WTC11 (cell line): ENCODE results near the gene TNS3. TPM values are rescaled to one million over a fixed set of nuclear protein-coding genes. Genes with fewer than 3 reads are reported as not detected.

Experiments used
- ATAC-seq: fragments of 200-7000 bp; cut with Tn5 transposase; 2 replicates; pipeline ENCODE4 v1.10.0; 2021; ENCODE audit warnings: mild to moderate bottlenecking, moderate library complexity
- CTCF ChIA-PET: fragments of 300-600 bp; sonication (Branson Sonifier 250); formaldehyde crosslinking; loops from one replicate; lab custom pipeline; 2021; ENCODE audit warnings: antibody characterized with exemption; lab: Charles Lee
- POLR2A ChIA-PET: fragments of 350-600 bp; sonication (Branson Sonifier 250); formaldehyde crosslinking; loops from one replicate; lab custom pipeline; 2021; ENCODE audit warnings: antibody characterized with exemption; lab: Charles Lee
- DNase-seq: peaks from one replicate; pipeline ENCODE4 v3.0.0; 2021; ENCODE audit warnings: low spot score
- H3K27ac Mint-ChIP-seq: 2 replicates; pipeline ENCODE4 v1.8.0; 2021; ENCODE audit warnings: mixed read lengths
- H3K27me3 Mint-ChIP-seq: 2 replicates; pipeline ENCODE4 v1.8.0; 2021; ENCODE audit warnings: low read depth, mild to moderate bottlenecking, moderate library complexity, mixed read lengths
- H3K36me3 Mint-ChIP-seq: 2 replicates; pipeline ENCODE4 v1.8.0; 2021; ENCODE audit warnings: mixed read lengths
- H3K4me1 Mint-ChIP-seq: 2 replicates; pipeline ENCODE4 v1.8.0; 2022; ENCODE audit warnings: mixed read lengths
- H3K4me3 Mint-ChIP-seq: 2 replicates; pipeline ENCODE4 v1.8.0; 2021; ENCODE audit warnings: mild to moderate bottlenecking, moderate library complexity, mixed read lengths
- H3K9me3 Mint-ChIP-seq: 2 replicates; pipeline ENCODE4 v1.8.0; 2021; ENCODE audit warnings: mixed read lengths
- AR ChIP-seq: fragments of 250-450 bp; sonication (Bioruptor Pico); IDR thresholded peaks from 2 replicates; pipeline ENCODE4 v1.9.0; 2021; ENCODE audit warnings: mild to moderate bottlenecking
- CREM ChIP-seq: sonication (generic); formaldehyde crosslinking; IDR thresholded peaks from 2 replicates; pipeline ENCODE4 v1.8.1; 2022; ENCODE audit warnings: mild to moderate bottlenecking, missing genetic modification reagents, moderate library complexity
- ESRRA ChIP-seq: sonication (generic); formaldehyde crosslinking; IDR thresholded peaks from 2 replicates; pipeline ENCODE4 v1.8.1; 2022; ENCODE audit warnings: mild to moderate bottlenecking, missing genetic modification reagents, borderline replicate concordance
- FOXJ3 ChIP-seq: sonication (generic); formaldehyde crosslinking; IDR thresholded peaks from 2 replicates; pipeline ENCODE4 v1.9.0; 2021; ENCODE audit warnings: missing genetic modification reagents, mild to moderate bottlenecking, borderline replicate concordance
- GTF2I ChIP-seq: fragments of 250-450 bp; sonication (Bioruptor Pico); conservative IDR thresholded peaks from 2 replicates; pipeline ENCODE4 v1.4.0; 2021; ENCODE audit warnings: mild to moderate bottlenecking
- IRF2 ChIP-seq: sonication (generic); formaldehyde crosslinking; IDR thresholded peaks from 2 replicates; pipeline ENCODE4 v1.8.0; 2022; ENCODE audit warnings: low read depth, missing genetic modification reagents, borderline replicate concordance
- JAZF1 ChIP-seq: fragments of 250-450 bp; sonication (Bioruptor Pico); IDR thresholded peaks from 2 replicates; pipeline ENCODE4 v1.9.0; 2021; ENCODE audit warnings: moderate library complexity, mild to moderate bottlenecking, inconsistent platforms
- MXD4 ChIP-seq: fragments of 250-450 bp; sonication (Bioruptor Pico); IDR thresholded peaks from 2 replicates; pipeline ENCODE4 v1.8.0; 2021; ENCODE audit warnings: mild to moderate bottlenecking, moderate library complexity, borderline replicate concordance
- NR3C1 ChIP-seq: sonication (generic); formaldehyde crosslinking; conservative IDR thresholded peaks from 2 replicates; pipeline ENCODE4 v1.8.1; 2023; ENCODE audit warnings: low read depth, mild to moderate bottlenecking, missing genetic modification reagents
- PRRX2 ChIP-seq: fragments of 250-450 bp; sonication (Bioruptor Pico); IDR thresholded peaks from 2 replicates; pipeline ENCODE4 v1.8.0; 2021; ENCODE audit warnings: mild to moderate bottlenecking
- SOX15 ChIP-seq: fragments of 250-450 bp; sonication (Bioruptor Pico); IDR thresholded peaks from 2 replicates; pipeline ENCODE4 v1.9.0; 2021; ENCODE audit warnings: mild to moderate bottlenecking
- SP1 ChIP-seq: sonication (generic); formaldehyde crosslinking; conservative IDR thresholded peaks from 2 replicates; pipeline ENCODE4 v1.8.1; 2022; ENCODE audit warnings: missing genetic modification reagents
- TCF7 ChIP-seq: sonication (generic); formaldehyde crosslinking; IDR thresholded peaks from 2 replicates; pipeline ENCODE4 v1.8.0; 2022; ENCODE audit warnings: mild to moderate bottlenecking, low read depth, missing genetic modification reagents, moderate library complexity
- TEAD1 ChIP-seq: sonication (generic); formaldehyde crosslinking; IDR thresholded peaks from 2 replicates; pipeline ENCODE4 v1.8.0; 2022; ENCODE audit warnings: mild to moderate bottlenecking, missing genetic modification reagents
- ZBTB21 ChIP-seq: sonication (generic); formaldehyde crosslinking; IDR thresholded peaks from 2 replicates; pipeline ENCODE4 v1.8.1; 2023; ENCODE audit warnings: mild to moderate bottlenecking, missing genetic modification reagents, borderline replicate concordance
- ZNF219 ChIP-seq: sonication (generic); formaldehyde crosslinking; IDR thresholded peaks from 2 replicates; pipeline ENCODE4 v1.8.0; 2023; ENCODE audit warnings: missing genetic modification reagents, mild to moderate bottlenecking, borderline replicate concordance
- total RNA-seq: library from RNA; stranded (reverse); gene quantifications from 3 replicates; pipeline ENCODE4 v1.2.3, GENCODE V29; 2021
- TF ChIP-seq, protein P1 (sequence below): fragments of 250-450 bp; sonication (Bioruptor Pico); IDR thresholded peaks from 2 replicates; pipeline ENCODE4 v2.1.2; 2022; ENCODE audit warnings: mild to moderate bottlenecking, moderate library complexity
- TF ChIP-seq, protein P2 (sequence below): sonication (generic); formaldehyde crosslinking; IDR thresholded peaks from 2 replicates; pipeline ENCODE4 v1.8.0; 2022; ENCODE audit warnings: mild to moderate bottlenecking, missing genetic modification reagents
- TF ChIP-seq, protein P3 (sequence below): sonication (generic); formaldehyde crosslinking; IDR thresholded peaks from 2 replicates; pipeline ENCODE4 v1.8.1; 2022; ENCODE audit warnings: low read depth, mild to moderate bottlenecking, moderate library complexity, missing genetic modification reagents, borderline replicate concordance
- TF ChIP-seq, protein P4 (sequence below): sonication (generic); formaldehyde crosslinking; IDR thresholded peaks from 2 replicates; pipeline ENCODE4 v1.8.0; 2022; ENCODE audit warnings: mild to moderate bottlenecking, missing genetic modification reagents
- TF ChIP-seq, protein P5 (sequence below): fragments of 250-450 bp; sonication (Bioruptor Pico); IDR thresholded peaks from 2 replicates; pipeline ENCODE4 v1.9.0; 2021; ENCODE audit warnings: moderate library complexity, mild to moderate bottlenecking, inconsistent platforms, borderline replicate concordance

TNS3 gene
- total RNA-seq, 1 experiment from 2014 or later: 37.7 TPM

- no peak for ATAC-seq
- no peak for DNase-seq
- Mint-ChIP-seq H3K9me3 (no peaks in the 10 kb centered on the region), H3K36me3 (no peaks in the 10 kb centered on the region), H3K4me1 (peaks cover 47% of the 10 kb centered on the region), H3K27me3 (peaks cover 37% of the 10 kb centered on the region), H3K4me3 (no peak overlapping the region), H3K27ac (no peak overlapping the region)
- TF ChIP-seq, protein P1, sequence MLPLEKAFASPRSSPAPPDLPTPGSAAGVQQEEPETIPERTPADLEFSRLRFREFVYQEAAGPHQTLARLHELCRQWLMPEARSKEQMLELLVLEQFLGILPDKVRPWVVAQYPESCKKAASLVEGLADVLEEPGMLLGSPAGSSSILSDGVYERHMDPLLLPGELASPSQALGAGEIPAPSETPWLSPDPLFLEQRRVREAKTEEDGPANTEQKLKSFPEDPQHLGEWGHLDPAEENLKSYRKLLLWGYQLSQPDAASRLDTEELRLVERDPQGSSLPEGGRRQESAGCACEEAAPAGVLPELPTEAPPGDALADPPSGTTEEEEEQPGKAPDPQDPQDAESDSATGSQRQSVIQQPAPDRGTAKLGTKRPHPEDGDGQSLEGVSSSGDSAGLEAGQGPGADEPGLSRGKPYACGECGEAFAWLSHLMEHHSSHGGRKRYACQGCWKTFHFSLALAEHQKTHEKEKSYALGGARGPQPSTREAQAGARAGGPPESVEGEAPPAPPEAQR: no peak
- TF ChIP-seq NR3C1: no peak
- TF ChIP-seq JAZF1 (CRISPR knock-in tag): no peak
- TF ChIP-seq, protein P2, sequence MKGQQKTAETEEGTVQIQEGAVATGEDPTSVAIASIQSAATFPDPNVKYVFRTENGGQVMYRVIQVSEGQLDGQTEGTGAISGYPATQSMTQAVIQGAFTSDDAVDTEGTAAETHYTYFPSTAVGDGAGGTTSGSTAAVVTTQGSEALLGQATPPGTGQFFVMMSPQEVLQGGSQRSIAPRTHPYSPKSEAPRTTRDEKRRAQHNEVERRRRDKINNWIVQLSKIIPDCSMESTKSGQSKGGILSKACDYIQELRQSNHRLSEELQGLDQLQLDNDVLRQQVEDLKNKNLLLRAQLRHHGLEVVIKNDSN (CRISPR knock-in tag): no peak
- TF ChIP-seq TEAD1 (CRISPR knock-in tag): no peak
- no peak for TF ChIP-seq FOXJ3 (CRISPR knock-in tag)
- no peak for TF ChIP-seq AR (CRISPR knock-in tag)
- ChIA-PET POLR2A (no interaction called here), CTCF (no interaction called here)
Observed at GRCh38 chr7:47473499-47474210, 108.3 kb downstream of the TNS3 start.

- POLR2A ChIA-PET: no interaction called here
- H3K4me1 Mint-ChIP-seq: peaks cover 43% of the 10 kb centered on the region
- DNase-seq (no peak), ATAC-seq (no peak)
- no peak overlapping the region for H3K27ac Mint-ChIP-seq
- peaks cover 27% of the 10 kb centered on the region for H3K27me3 Mint-ChIP-seq
- CTCF ChIA-PET: no interaction called here
- TF ChIP-seq CREM (CRISPR knock-in tag) (no peak), SP1 (CRISPR knock-in tag) (no peak), SOX15 (CRISPR knock-in tag) (no peak), ESRRA (no peak), ZNF219 (CRISPR knock-in tag) (no peak), PRRX2 (CRISPR knock-in tag) (no peak), IRF2 (no peak), GTF2I (CRISPR knock-in tag) (no peak), ZBTB21 (no peak), TCF7 (no peak), MXD4 (CRISPR knock-in tag) (no peak)
- TF ChIP-seq, protein P3, sequence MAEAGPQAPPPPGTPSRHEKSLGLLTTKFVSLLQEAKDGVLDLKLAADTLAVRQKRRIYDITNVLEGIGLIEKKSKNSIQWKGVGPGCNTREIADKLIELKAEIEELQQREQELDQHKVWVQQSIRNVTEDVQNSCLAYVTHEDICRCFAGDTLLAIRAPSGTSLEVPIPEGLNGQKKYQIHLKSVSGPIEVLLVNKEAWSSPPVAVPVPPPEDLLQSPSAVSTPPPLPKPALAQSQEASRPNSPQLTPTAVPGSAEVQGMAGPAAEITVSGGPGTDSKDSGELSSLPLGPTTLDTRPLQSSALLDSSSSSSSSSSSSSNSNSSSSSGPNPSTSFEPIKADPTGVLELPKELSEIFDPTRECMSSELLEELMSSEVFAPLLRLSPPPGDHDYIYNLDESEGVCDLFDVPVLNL (CRISPR knock-in tag): no peak
- TF ChIP-seq, protein P4, sequence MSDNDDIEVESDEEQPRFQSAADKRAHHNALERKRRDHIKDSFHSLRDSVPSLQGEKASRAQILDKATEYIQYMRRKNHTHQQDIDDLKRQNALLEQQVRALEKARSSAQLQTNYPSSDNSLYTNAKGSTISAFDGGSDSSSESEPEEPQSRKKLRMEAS (CRISPR knock-in tag): no peak
- TF ChIP-seq, protein P5, sequence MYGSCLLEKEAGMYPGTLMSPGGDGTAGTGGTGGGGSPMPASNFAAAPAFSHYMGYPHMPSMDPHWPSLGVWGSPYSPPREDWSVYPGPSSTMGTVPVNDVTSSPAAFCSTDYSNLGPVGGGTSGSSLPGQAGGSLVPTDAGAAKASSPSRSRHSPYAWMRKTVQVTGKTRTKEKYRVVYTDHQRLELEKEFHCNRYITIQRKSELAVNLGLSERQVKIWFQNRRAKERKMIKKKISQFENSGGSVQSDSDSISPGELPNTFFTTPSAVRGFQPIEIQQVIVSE (CRISPR knock-in tag): no peak
- no peak overlapping the region for H3K4me3 Mint-ChIP-seq
- no peaks in the 10 kb centered on the region for H3K9me3 Mint-ChIP-seq
- no peaks in the 10 kb centered on the region for H3K36me3 Mint-ChIP-seq
Observed at GRCh38 chr7:47472444-47473157, 109.3 kb downstream of the TNS3 start.
